ENCODE data around the gene LIN7B. TPM values are rescaled to one million over a fixed set of nuclear protein-coding genes. Genes with fewer than 3 reads are reported as not detected.

LIN7B gene
- total and polyA plus RNA-seq, 9 of the 15 experiments (the other 6 are each of a cell fraction or from before 2014, with no cell fraction given): 0.89 to 15.7 (median 4.0) TPM

DNA sequence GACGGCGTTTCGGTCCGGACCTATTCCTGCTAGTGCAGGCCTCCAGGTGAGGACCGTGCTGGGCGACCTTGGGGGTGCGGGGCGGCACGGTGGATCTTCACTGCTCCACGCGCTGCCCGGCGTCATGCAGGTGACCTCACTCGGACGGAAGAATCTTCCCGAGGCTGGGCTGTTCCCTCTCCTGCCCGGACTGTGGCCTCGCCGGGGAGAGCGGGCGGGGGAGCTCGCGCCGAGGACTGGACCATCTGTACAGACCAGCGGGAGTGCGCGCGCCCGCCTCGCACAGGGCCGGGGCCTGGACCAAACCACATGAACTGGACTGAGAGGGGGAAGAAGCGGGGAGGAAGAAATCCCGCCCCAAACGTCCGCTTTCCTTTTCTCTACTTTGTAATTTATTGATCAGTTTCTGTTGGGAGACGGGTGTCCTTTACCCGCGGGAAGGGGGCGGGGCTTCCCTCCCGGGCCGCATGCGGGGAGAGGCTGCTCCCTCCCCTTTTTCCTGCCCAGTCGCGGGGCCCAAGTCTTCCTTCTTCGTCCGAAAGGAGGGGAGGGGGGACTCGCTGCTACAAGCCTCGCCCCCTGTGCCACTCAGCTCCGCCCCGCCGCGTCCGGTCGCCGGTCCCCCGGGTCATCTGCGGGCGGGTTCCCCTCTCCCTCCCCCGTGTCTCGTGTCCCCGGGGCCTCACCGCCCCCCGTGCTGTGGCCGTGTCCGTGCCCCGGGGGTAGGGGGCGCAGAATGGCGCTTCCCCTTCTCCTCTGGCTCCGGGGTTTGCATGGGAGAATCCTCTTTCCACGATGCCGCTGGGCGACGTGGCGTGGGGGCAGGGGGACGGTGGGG lies 36.2 kb downstream of the LIN7B start (continued):
- TF ChIP-seq, protein P1, sequence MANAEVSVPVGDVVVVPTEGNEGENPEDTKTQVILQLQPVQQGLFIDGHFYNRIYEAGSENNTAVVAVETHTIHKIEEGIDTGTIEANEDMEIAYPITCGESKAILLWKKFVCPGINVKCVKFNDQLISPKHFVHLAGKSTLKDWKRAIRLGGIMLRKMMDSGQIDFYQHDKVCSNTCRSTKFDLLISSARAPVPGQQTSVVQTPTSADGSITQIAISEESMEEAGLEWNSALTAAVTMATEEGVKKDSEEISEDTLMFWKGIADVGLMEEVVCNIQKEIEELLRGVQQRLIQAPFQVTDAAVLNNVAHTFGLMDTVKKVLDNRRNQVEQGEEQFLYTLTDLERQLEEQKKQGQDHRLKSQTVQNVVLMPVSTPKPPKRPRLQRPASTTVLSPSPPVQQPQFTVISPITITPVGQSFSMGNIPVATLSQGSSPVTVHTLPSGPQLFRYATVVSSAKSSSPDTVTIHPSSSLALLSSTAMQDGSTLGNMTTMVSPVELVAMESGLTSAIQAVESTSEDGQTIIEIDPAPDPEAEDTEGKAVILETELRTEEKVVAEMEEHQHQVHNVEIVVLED (CRISPR knock-in tag; IDR thresholded peaks at IDR 0.05): no peak
- TF ChIP-seq MNT (conservative IDR thresholded peaks at IDR 0.05) (peak; percentile 71 to 85), ZNF23 (CRISPR knock-in tag; IDR thresholded peaks at IDR 0.05) (no peak), SFPQ (IDR thresholded peaks at IDR 0.05; ENCODE audit: low read depth, low read length) (no peak), ILK (tag; IDR thresholded peaks at IDR 0.05; ENCODE audit: borderline replicate concordance, low read depth) (no peak), MAZ (CRISPR knock-in tag; conservative IDR thresholded peaks at IDR 0.05 in 1 of 2, IDR thresholded peaks at IDR 0.05 in 1 of 2) (peak; percentile 75 to 87; a peak in 3 of 4 replicates), NEUROD1 (IDR thresholded peaks at IDR 0.05; ENCODE audit: borderline replicate concordance, low read depth, low read length, partially characterized antibody) (peak; percentile 68), PTRF (tag; IDR thresholded peaks at IDR 0.05) (no peak), MTA2 (IDR thresholded peaks at IDR 0.05; ENCODE audit: low read depth) (no peak), ZNF589 (CRISPR knock-in tag; IDR thresholded peaks at IDR 0.05; ENCODE audit: low read depth) (no peak), ZNF431 (CRISPR knock-in tag; IDR thresholded peaks at IDR 0.05) (0 out of 2 replicates have a peak, but pooled peaks have one; percentile 51), THRA (IDR thresholded peaks at IDR 0.05) (no peak), RBM14 (IDR thresholded peaks at IDR 0.05; ENCODE audit: borderline replicate concordance, insufficient read depth, low read depth, low read length) (no peak), POLR2B (IDR thresholded peaks at IDR 0.05; ENCODE audit: low read depth, partially characterized antibody) (peak; percentile 23), HMGN3 (IDR thresholded peaks at IDR 0.05; ENCODE audit: borderline replicate concordance, extremely low read depth, insufficient read length, low read depth, low read length) (peak; percentile 88), MYC (IDR thresholded peaks at IDR 0.05; ENCODE audit: low read depth, low read length) (peak; percentile 66), MYC (CRISPR knock-in tag; IDR thresholded peaks at IDR 0.05; ENCODE audit: borderline replicate concordance, low read depth) (no peak), ZNF436 (CRISPR knock-in tag; IDR thresholded peaks at IDR 0.05) (no peak), EGR1 (conservative IDR thresholded peaks at IDR 0.05) (peak; percentile 78), NUFIP1 (IDR thresholded peaks at IDR 0.05; ENCODE audit: partially characterized antibody) (peak; percentile 77)
